Liver (tissue), 10 donors: ENCODE measurements around the gene USP2. TPM values are rescaled to one million over a fixed set of nuclear protein-coding genes. Genes with fewer than 3 reads are reported as not detected.

Source experiments
- DNase-seq: peaks from one replicate; pipeline ENCODE4 v3.0.0-alpha.2; 2017; ENCODE audit warnings: low spot score
- H3K27ac ChIP-seq, 2 donors: one replicate each; pipeline ENCODE4 v1.7.0; 2013; ENCODE audit warnings: inconsistent platforms in 2 of 2, low read length in 2 of 2, control low read depth in 1 of 2, low read depth in 1 of 2, mild to moderate bottlenecking in 1 of 2
- H3K27me3 ChIP-seq, 4 donors: one replicate each; pipeline versions ENCODE4 v1.6.1 to v1.7.0; 2013; ENCODE audit warnings: low read length in 3 of 4, inconsistent platforms in 1 of 4, mild to moderate bottlenecking in 1 of 4, moderate library complexity in 1 of 4; ENCODE audit not compliant: control insufficient read depth in 4 of 4, insufficient read depth in 4 of 4
- H3K36me3 ChIP-seq, 4 donors: one replicate each; pipeline versions ENCODE4 v1.6.1 to v1.7.0; 2013; ENCODE audit warnings: low read length in 3 of 4, mild to moderate bottlenecking in 3 of 4, low read depth in 1 of 4, moderate library complexity in 1 of 4; ENCODE audit not compliant: control insufficient read depth in 4 of 4, insufficient read depth in 3 of 4
- H3K4me1 ChIP-seq, 4 donors: one replicate each; pipeline versions ENCODE4 v1.6.1 to v1.7.0; 2013; ENCODE audit warnings: low read length in 3 of 4, mild to moderate bottlenecking in 3 of 4, moderate library complexity in 1 of 4; ENCODE audit not compliant: control insufficient read depth in 4 of 4, insufficient read depth in 4 of 4
- H3K4me3 ChIP-seq, 3 donors: one replicate each; pipeline versions ENCODE4 v1.6.1 to v1.7.0; 2013; ENCODE audit warnings: low read length in 3 of 3, control low read depth in 1 of 3, low read depth in 1 of 3, mild to moderate bottlenecking in 1 of 3
- H3K9ac ChIP-seq, 2 donors: one replicate each; pipeline ENCODE4 v1.7.0; 2013; ENCODE audit warnings: low read length in 2 of 2, mild to moderate bottlenecking in 2 of 2, moderate library complexity in 2 of 2, control low read depth in 1 of 2, low read depth in 1 of 2
- H3K9me3 ChIP-seq, 4 donors: one replicate each; pipeline versions ENCODE4 v1.6.1 to v1.7.0; 2013; ENCODE audit warnings: low read length in 3 of 4; ENCODE audit not compliant: control insufficient read depth in 4 of 4
- EGR1 ChIP-seq, 2 donors: IDR thresholded peaks; 2 replicates each; pipeline ENCODE4 v1.6.1; 2016 to 2018; ENCODE audit warnings: antibody characterized with exemption in 2 of 2, low read depth in 2 of 2
- FOXA1 ChIP-seq: IDR thresholded peaks from 2 replicates; pipeline ENCODE4 v1.6.1; 2016; ENCODE audit warnings: antibody characterized with exemption
- FOXA2 ChIP-seq: IDR thresholded peaks from 2 replicates; pipeline ENCODE4 v1.6.1; 2016; ENCODE audit warnings: antibody characterized with exemption
- GABPA ChIP-seq, 2 donors: IDR thresholded peaks in 1 of 2; conservative IDR thresholded peaks in 1 of 2; 2 replicates each; pipeline ENCODE4 v1.6.1; 2016; ENCODE audit warnings: antibody characterized with exemption in 2 of 2, mild to moderate bottlenecking in 1 of 2, moderate library complexity in 1 of 2
- HNF4A ChIP-seq, 2 donors: conservative IDR thresholded peaks; 2 replicates each; pipeline ENCODE4 v1.6.1; 2016; ENCODE audit warnings: antibody characterized with exemption in 2 of 2, mild to moderate bottlenecking in 2 of 2
- HNF4G ChIP-seq: IDR thresholded peaks from 2 replicates; pipeline ENCODE4 v1.6.1; 2016; ENCODE audit warnings: antibody characterized with exemption
- RAD21 ChIP-seq, 2 donors: IDR thresholded peaks; 2 replicates each; pipeline ENCODE4 v1.6.1; 2016; ENCODE audit warnings: antibody characterized with exemption in 2 of 2, mild to moderate bottlenecking in 2 of 2
- REST ChIP-seq: IDR thresholded peaks from 2 replicates; pipeline ENCODE4 v1.6.1; 2016; ENCODE audit warnings: antibody characterized with exemption, mild to moderate bottlenecking
- RXRA ChIP-seq, 2 donors: IDR thresholded peaks; 2 replicates each; pipeline ENCODE4 v1.6.1; 2017 to 2018; ENCODE audit warnings: antibody characterized with exemption in 2 of 2, mild to moderate bottlenecking in 1 of 2
- TAF1 ChIP-seq: conservative IDR thresholded peaks from 2 replicates; pipeline ENCODE4 v1.6.1; 2016; ENCODE audit warnings: antibody characterized with exemption, mild to moderate bottlenecking
- WGBS: extraction: QIAGEN DNeasy Blood & Tissue Kit; methylation state at CpG from one replicate; pipeline ENCODE4 v1.1.7; 2013; 5-methylcytosine and 5-hydroxymethylcytosine counted together
- polyA plus RNA-seq, 2 donors: library from polyadenylated mRNA; stranded (reverse) in 1 of 2; unstranded in 1 of 2; fragments of 200-250 nt in 1 of 2; fragments of >200 nt in 1 of 2; fragmentation: Nextera tagmentation in 1 of 2; extraction: Ambion mirVana in 1 of 2; gene quantifications; one replicate each; pipeline versions ENCODE4 v1.2.1 to v1.2.3, GENCODE V29; 2013 to 2015
- small RNA-seq: library from RNA; depleted of rRNA; stranded (forward); fragments of <200 nt; gene quantifications from one replicate; pipeline ENCODE3, GENCODE V24; 2014
- total RNA-seq, 2 donors: library from RNA; depleted of rRNA; stranded (reverse); fragments of >200 nt; gene quantifications; one replicate each; pipeline ENCODE4 v1.2.3, GENCODE V29; 2014
- TF ChIP-seq, protein P1 (sequence below): IDR thresholded peaks from 2 replicates; pipeline ENCODE4 v1.6.1; 2016; ENCODE audit warnings: antibody characterized with exemption
- donor health status: healthy.
- donor health status: healthy.
- donor health status: healthy.
- donor health status: healthy.
- donor health status: healthy.

The USP2 gene
- total and polyA plus RNA-seq, 4 donors = 0.65 to 4.4 (median 2.1) TPM

DNA sequence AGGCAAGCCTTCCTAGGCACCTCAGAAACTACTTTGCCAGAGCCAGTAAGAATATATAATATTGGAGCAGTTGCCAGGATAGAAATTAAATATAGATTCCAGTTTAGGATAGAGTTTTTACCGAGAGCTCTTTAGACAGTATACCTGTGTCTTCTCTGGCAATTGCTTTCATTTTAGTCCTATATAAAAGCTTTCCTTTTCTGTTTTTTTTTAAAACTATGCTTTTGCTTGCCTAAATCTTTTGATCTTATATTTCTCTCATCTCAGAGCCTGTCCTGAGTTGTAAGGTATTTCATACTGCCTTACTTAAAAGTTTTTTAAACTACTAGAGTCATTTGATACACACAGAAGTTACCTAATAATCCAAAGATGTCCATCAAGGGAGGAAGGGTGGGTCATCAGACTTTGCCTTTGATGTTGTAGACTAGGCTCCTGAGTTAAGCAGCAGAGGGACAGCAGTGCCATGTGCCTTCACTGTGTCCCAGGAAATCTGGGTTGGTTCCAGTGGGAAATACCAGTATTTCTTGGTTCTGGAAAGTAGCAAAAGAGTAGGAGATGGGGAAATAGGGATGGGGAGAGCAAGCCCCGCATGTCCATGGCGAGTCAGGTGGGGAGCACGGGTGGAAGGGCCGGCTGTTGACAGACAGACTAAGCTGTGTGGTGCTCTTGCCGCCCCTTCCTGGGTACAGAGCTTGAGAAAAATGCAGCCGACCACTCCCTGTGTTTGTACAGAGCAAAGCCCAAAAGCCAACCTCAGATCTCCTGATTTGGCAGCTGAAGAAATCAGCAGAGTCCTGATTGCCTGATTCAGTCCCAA lies 75.7 kb downstream of the USP2 start:
- Histone ChIP-seq H3K36me3 (peaks cover 2 to 21% (median 12%) of the 10 kb centered on the region in 4 donors), H3K9me3 (no peaks in the 10 kb centered on the region), H3K4me1 (no peaks in the 10 kb centered on the region), H3K27me3 (no peaks in the 10 kb centered on the region), H3K4me3 (no peak overlapping the region), H3K9ac (no peak overlapping the region), H3K27ac (no peak overlapping the region)
- WGBS = 97% methylated on average over 7 of the region's 7 CpGs
- DNase-seq = no peak
- no peak for TF ChIP-seq HNF4A (conservative IDR thresholded peaks at IDR 0.05)
- no peak for TF ChIP-seq EGR1 (IDR thresholded peaks at IDR 0.05; ENCODE audit: low read depth in 2 of 2)
- TF ChIP-seq FOXA2 = no peak
- TF ChIP-seq REST = no peak
- no peak for TF ChIP-seq HNF4G
- TF ChIP-seq, protein P1, sequence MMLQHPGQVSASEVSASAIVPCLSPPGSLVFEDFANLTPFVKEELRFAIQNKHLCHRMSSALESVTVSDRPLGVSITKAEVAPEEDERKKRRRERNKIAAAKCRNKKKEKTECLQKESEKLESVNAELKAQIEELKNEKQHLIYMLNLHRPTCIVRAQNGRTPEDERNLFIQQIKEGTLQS = no peak
- no peak for TF ChIP-seq GABPA (IDR thresholded peaks at IDR 0.05 in 1 of 2, conservative IDR thresholded peaks at IDR 0.05 in 1 of 2)
- TF ChIP-seq FOXA1 = no peak
- no peak for TF ChIP-seq TAF1
- no peak for TF ChIP-seq RAD21 (IDR thresholded peaks at IDR 0.05)
- TF ChIP-seq RXRA (IDR thresholded peaks at IDR 0.05) = no peak

Small RNA genes lying within 50 kb of the gene (small RNA-seq; reads per million reads assigned to genes)
- gene AP003396.4 = not detected
- not detected for gene RF01225

Other genes with a start within 250 kb of the USP2 start
- gene ABCG4, start 232.6 kb downstream of the USP2 start, total RNA-seq = under 1 TPM; 0.05 to 0.17 TPM
- gene ABCG4, start 232.6 kb downstream of the USP2 start, polyA plus RNA-seq = under 1 TPM in 1 of 2 donors, not detected in 1; 0.03 TPM
- 10 to 100 TPM; 11.0 to 12.0 TPM for gene NLRX1, start 213.0 kb downstream of the USP2 start, total RNA-seq
- gene NLRX1, start 213.0 kb downstream of the USP2 start, polyA plus RNA-seq = 1 to 10 TPM; 4.2 to 9.8 TPM
- under 1 TPM in 1 of 2 donors, not detected in 1; 0.17 TPM for gene NHERF4, start 196.2 kb downstream of the USP2 start, total RNA-seq
- gene NHERF4, start 196.2 kb downstream of the USP2 start, polyA plus RNA-seq = under 1 TPM in 1 of 2 donors, not detected in 1; 0.03 TPM
- gene CBL, start 175.4 kb downstream of the USP2 start, total RNA-seq = 1 to 10 TPM; 5.3 to 5.5 TPM
- gene CBL, start 175.4 kb downstream of the USP2 start, polyA plus RNA-seq = 1 to 10 TPM; 1.6 to 1.7 TPM
- gene MCAM, start 64.6 kb downstream of the USP2 start, total RNA-seq = 10 to 100 TPM in 1 of 2 donors, 1 to 10 TPM in 1; 8.4 to 49.6 TPM
- 10 to 100 TPM in 1 of 2 donors, 1 to 10 TPM in 1; 2.2 to 10.3 TPM for gene MCAM, start 64.6 kb downstream of the USP2 start, polyA plus RNA-seq
- gene RNF26, start 47.2 kb downstream of the USP2 start, total RNA-seq = 1 to 10 TPM; 6.3 to 9.2 TPM
- 10 to 100 TPM; 13.0 to 19.1 TPM for gene RNF26, start 47.2 kb downstream of the USP2 start, polyA plus RNA-seq
- gene C1QTNF5, start 40.8 kb downstream of the USP2 start, total RNA-seq = 1 to 10 TPM; 2.2 to 4.4 TPM
- 1 to 10 TPM; 1.9 to 6.4 TPM for gene C1QTNF5, start 40.8 kb downstream of the USP2 start, polyA plus RNA-seq
- not detected for gene MFRP, start 35.0 kb downstream of the USP2 start, total RNA-seq
- not detected for gene MFRP, start 35.0 kb downstream of the USP2 start, polyA plus RNA-seq
- 1 to 10 TPM in 1 of 2 donors, under 1 TPM in 1; 0.51 to 1.3 TPM for gene THY1, start 41.5 kb upstream of the USP2 start, total RNA-seq
- 1 to 10 TPM in 1 of 2 donors, under 1 TPM in 1; 0.92 to 5.1 TPM for gene THY1, start 41.5 kb upstream of the USP2 start, polyA plus RNA-seq